ENCODE results near the gene KCNK17.

KCNK17 gene

DNA sequence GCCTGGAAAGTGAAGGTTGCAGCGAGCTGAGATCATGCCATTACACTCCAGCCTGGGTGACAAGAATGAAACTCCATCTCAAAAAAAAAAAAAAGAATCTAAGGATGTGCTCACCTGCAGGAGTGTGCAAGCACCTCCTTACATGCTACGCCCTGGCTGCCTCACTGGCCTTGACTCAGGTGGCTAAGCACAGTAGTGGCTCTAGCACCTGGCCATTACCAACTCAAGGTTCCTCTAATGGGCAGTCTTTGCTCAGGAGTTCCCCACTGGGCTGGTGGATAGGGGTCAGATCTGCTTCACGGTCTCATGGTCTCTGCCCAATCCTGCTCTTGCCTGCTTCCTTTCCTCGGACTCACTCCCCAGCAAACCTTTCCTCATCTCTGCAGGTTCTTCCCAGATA is 39.7 kb downstream of the KCNK17 start:
- in situ Hi-C loops (cut with HindIII; ENCODE audit: low sequenced_read_pairs): no loop called here

DNA sequence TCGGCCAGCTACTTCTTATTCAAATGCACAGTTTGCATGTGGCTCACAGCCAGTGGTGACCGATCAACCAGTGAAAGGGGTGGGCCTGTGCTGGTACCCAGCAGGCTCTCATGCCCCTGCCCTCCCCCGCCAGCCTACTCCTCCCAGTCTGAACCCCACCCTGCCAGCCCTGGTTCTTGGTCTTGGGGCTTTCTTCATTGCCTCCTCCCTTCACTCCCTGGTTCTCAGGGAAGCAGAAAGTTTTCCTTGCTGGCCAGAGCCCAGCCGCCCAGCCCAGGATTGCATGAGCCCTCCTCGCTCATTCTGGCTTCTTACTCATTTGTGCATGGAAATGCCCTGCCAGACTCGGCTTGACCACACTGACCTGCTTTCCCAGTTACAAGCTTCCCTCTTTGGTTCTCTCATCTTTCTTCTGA is 40.8 kb downstream of the KCNK17 start:
- in situ Hi-C loops (cut with HindIII; ENCODE audit: low sequenced_read_pairs): no loop called here

DNA sequence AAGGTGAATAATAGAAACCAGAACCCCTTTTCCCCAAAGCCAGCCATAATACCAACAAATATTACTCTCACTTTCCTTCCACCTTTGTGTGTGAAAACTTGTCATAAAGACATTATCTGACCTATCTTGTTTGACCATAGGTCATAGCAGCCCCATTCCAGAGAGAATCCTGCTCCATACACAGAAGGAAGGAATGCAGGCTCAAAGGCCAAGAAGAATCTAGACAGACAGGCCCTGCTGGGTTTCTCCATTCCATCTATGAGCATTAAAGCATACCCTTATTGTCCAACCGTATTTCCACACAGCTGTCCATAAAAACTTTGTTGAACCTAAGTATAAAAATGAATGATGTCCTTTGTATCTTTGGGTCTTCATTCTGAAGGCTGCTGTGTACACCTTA is 44.3 kb downstream of the KCNK17 start:
- in situ Hi-C loops (cut with HindIII; ENCODE audit: low sequenced_read_pairs): no loop called here

DNA sequence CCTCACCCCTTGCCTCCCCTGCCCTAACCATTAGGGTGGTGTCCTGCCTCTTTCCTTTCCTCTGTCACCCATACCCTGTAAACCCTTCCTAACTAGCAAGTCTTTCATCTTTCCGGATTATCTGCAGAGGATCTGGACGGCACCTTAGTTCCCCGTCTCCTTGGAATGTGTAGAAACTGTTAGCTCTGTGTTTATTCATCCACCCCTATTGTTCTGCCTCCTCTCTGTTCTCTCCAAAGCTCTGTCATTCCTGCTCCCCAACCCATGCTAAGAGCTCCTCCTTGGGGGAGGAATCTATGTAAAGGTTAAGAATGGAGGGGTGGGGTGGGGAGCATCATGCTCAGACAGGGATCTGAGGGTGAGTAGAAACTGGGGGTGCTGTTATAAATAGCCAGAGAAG is 45.5 kb downstream of the KCNK17 start:
- in situ Hi-C loops (cut with HindIII; ENCODE audit: low sequenced_read_pairs): no loop called here

DNA sequence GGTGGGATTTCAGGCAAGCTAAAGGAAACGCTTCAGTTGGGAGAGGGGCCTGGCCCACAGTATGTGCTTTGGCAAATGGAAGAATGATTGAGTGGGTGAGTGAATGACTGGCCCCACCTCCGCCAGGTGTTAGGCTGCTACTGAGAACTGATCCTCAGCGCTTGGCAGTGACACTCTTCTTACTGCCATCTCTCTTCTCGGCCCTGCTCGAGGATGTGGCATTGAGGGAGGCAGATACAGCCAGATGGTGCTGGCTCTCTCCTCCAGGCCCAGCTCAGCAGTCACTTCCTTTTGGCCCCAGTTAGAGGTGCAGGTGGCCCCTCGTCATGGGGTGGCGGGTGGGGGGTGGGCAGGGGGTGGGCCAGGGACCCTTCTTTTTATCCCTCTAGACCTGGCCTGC is 46.0 kb downstream of the KCNK17 start:
- in situ Hi-C loops (cut with HindIII; ENCODE audit: low sequenced_read_pairs): no loop called here

DNA sequence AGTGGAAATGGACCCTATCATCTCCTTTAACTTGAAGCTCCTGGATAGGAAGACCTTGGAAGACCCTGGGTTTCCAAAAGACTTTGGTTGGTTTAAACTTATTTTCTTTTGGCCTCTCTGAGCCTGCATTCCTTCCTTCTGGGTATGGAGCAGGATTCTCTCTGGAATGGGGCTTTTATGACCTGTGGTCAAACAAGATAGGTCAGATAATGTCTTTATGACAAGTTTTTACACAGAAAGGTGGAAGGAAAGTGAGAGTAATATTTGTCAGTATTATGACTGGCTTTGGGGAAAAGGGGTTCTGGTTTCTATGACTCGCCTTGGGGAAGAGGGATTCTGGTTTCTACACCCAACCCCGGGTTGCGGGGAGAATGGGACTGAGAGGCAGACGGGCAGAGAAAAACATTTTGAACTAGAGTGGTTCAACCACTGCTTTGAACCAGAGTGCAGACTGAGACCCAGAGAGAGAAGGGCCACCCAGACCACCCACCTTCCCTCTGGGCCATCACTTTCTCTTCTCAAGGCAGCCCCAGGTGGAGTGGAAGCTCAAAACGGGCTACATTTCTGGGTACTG is 47.4 kb downstream of the KCNK17 start:
- in situ Hi-C loops (cut with HindIII; ENCODE audit: low sequenced_read_pairs): no loop called here

DNA sequence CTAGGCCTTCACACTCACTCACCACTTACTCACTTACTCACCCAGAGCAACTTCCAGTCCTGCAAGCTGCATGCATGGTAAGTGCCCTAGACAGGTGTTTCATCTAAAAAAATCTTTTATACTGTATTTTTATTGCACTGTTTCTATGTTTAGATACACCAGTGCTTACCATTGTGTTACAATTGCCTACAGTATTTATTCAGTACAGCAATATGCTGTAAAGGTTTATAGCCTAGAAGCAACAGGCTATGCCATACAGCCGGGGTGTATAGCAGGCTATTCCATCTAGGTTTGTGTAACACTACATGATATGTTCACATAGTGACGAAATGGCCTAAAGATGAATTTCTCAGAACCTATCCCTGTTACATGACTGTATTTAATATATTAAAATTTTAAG is 47.8 kb downstream of the KCNK17 start:
- in situ Hi-C loops (cut with HindIII; ENCODE audit: low sequenced_read_pairs): no loop called here

DNA sequence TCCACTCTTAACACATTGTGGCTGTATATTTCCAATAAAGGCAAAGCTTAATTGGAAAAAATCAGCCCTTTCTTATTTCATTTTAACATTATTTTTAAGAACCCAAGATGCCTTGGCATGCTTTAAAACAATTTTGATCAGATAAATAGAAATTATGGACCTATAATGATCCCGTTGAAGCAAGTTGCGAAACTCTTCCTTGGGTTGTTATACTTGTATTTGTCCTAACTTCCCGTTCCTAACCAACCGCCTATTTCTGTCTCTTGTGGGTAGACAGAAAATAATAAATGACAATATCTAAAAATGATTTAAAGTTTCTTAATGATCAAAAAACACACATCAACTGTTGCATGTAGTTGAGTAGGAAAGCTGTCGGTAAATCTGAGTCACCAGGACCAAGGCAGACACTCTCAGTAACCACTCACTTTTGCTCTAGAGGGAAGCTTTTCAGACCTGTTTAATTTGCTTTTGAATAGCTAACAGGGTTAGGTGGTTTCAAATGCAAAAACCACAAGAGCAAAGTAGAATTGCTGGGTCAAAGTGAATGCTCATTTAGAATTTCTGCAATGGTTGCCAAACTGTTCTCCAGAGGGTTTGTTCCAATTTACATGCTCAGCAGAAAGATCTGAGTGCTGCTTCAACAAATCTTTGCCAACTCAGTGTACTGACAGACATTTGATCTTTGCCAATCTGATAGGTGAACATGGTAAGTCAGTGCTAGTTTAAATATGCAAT is 50.7 kb downstream of the KCNK17 start:
- in situ Hi-C loops (cut with HindIII; ENCODE audit: low sequenced_read_pairs): no loop called here

DNA sequence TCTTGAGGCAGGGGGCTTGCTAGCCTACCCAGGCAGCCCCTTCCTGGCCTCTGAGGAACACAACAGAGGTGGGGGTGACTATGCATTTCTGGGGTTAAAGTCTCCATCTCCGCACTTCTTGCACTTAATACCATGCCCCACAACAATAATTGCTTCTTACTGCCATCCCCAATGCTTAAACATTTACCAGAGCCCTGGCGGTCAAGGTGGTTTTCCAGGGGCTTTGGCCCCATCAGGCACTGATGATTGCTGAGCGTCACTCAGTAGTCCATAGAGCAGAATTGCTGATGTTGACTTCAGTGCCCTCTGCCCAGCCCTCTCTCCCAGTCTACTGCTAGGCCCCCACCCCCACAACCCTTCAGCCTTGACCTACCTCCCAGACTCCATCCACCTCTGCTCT is 52.5 kb downstream of the KCNK17 start:
- in situ Hi-C loops (cut with HindIII; ENCODE audit: low sequenced_read_pairs): no loop called here

DNA sequence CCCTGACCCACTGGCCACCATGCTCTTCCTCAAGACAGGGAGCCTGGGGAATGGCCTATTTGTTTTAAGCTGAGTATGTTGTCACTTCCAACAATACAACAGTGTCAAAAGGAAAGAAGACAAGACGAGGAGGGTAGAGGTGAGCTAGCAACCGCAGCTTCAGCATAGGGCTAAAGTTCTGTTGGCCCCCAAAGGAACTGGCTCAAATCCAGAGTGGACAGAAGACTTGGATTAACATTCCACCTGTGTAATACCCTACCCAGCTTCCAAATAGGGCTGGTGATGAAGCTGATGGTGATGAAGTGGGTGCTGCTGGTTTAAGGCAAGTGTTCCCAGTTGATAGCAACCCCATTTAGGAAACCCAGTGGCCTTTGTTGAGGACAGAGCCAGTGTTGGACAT is 53.3 kb downstream of the KCNK17 start:
- in situ Hi-C loops (cut with HindIII; ENCODE audit: low sequenced_read_pairs): no loop called here

DNA sequence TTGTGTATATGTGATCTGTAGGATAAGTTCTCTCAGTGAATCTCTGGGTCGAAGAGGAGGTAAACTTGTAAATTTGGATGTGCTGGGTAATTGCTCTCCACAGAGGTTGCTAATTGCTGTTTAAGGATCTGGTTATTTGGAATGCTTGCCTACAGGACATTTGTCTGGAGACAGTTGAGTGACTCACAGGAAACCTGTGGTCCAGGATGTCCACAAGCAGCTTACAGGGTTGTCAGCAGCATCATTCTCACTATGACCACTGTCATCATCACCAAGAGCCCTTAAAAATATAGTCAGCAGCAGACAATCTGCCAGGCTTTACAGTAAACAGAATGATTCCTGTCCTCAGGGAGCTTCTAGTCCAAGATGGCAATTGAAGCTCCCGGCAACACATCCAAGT is 53.8 kb downstream of the KCNK17 start:
- in situ Hi-C loops (cut with HindIII; ENCODE audit: low sequenced_read_pairs): no loop called here

DNA sequence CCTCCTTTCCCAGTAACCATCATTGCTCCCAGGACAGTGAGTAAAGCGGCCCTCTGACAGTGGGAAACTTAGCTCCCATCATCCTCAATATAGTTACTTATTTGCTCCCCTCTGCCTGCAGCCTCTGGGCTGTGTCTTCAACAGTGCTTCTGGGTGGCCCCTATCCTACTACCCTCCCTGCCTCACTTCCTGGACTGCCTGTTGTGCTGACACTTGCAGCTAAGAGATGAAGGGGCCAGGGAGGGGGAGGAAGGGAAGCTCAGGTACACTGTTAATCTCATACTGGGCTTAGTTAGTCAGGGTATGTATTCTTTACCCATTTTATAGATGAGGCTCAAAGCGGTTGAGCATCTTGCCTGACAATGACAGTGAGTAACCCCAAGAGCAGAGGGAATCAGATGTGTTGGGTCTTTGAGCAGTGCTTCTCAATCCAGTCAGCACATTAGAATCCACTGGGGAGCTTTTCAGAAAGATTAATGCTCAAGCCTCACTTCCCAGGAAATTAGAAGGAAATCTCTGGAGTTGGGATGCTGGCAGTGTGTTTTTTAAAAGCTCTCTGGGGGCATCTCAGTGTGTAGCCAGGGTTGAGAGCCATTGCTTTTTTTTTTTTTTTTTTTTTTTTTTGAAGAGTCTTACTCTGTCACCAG is 57.8 kb downstream of the KCNK17 start:
- in situ Hi-C loops (cut with HindIII; ENCODE audit: low sequenced_read_pairs): no loop called here

DNA sequence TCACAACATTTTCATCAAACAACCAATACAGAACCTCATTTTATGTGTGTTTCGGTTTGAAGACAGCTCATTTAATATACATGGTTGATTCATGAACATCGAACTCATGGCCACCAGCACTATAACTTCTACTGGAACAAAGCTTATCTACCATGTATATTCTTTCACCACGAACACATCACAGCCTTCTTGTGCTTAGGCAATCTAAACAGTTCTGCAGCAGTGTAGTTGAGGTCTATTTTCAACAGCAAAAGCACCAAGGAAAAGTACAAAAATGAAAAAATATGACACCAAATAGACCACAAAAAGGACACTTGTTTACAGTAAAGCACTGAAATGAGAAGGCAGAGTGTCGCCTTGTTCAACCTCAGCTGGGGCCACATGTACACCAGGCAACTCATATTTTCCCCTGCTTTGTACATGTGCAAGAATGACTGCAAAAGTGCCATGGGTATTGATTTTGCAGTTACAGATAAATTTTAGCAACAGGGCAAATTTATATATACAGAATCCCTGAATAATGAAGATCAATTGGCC is 59.2 kb downstream of the KCNK17 start:
- in situ Hi-C loops (cut with HindIII; ENCODE audit: low sequenced_read_pairs): no loop called here

DNA sequence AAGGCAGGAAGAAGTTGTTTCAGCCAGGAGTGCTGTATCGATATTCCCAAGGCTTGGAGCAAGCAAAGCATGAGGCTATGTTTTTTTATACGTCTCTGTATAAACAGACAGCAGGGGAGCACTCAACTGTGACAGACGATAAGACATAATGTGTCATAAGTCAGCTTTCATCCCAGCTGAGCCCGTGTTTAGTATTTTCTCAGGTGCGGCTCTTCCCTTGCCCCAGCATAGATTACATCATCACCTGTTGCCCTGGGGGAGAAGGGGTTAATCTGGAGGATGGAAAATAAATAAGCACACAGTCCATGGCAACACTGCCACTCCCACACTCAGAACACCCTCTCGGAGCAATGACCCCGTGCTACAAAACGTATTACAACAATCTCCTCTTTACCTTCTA is 62.8 kb downstream of the KCNK17 start:
- in situ Hi-C loops (cut with HindIII; ENCODE audit: low sequenced_read_pairs): no loop called here

DNA sequence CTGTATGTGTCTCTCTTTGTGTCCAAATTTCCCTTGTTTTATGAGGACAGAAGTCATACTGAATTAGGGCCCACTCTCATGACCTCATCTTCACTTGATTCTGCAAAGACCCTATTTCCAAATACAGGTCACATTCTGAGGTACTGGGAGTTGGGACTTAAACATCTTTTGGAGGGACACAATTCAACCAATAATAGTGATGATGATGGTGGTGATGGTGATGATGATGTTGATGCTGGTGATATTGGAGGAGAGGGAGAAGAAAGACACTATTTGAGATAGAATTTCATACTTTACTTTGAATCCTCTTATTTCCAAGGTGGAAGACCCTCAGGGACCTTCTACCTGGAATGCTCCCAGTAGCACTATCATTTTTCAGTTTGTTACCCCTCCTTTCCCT is 63.7 kb downstream of the KCNK17 start:
- in situ Hi-C loops (cut with HindIII; ENCODE audit: low sequenced_read_pairs): no loop called here

DNA sequence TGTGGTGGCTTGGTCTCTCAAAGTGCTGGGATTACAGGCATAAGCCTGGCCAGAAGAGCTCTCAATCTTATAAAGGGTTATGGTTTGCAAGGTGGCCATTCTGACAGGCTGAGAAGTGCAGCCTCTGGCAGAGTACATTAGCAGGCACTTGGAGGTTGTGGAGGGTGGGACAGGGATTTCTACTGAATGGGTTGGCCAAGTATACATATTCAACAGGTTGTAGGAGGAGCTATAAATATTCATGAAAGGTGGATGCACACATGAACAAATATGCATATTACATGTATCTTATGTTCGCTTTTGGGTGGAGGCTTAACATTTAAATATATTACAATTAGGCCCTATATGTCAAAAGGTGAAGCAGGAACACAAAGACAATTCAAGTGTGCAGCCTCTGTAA is 64.9 kb downstream of the KCNK17 start:
- in situ Hi-C loops (cut with HindIII; ENCODE audit: low sequenced_read_pairs): no loop called here

All from DLD1 (cell line).